Measurements from ENCODE around the gene OR1J2.

Gene OR1J2

DNA sequence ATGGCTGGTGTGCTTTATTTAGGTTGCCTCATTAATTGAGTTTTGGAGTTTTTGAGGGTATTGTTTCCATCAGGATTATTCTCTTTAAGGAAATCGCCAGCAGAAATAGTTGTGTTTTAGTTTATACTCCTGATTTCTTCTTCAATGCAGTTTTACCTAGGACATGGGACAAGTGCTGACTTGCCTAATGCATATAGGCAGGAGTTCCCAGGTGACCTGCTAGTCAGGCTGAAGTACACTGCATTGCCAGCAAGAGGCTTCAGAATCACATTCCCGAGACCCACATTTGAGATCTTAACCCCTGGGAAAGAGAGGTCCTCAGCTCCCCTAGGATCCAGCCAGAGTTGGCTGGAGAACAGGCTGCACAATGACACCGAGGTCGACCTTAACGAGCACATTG, 40.8 kb downstream of the OR1J2 start:
- DNase-seq, result no peak

DNA sequence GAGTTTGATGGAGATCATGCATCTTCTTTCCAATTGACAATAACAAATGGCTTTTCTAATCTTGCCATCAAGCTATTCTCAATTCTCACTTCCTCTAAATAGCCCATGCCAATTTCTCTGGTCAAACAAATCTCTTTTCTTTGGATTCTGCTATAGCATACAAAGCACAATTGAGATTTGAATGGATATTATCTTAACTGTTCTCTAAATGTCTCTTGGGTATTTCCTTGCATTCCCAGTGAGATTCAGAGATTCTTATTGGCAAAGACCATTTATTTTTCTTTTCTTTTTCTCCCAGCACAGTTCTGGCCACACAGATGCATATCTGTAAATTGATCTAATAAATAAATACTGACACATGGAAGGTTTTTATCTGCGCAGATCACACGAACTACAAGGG, 42.2 kb downstream of the OR1J2 start, which contains the start of gene OR1N2:
TSS of gene OR1N2 (plus strand) at position 301 of the 400 bp plus-strand sequence. CDS start 100 bp downstream, outside the sequence.
- no peak for DNase-seq

Data from hypothalamus (tissue), 51 donors.